ENCODE data around the gene RAET1G.

- TF ChIP-seq CTCF (IDR thresholded peaks at IDR 0.05; ENCODE audit: low read length) (no peak), EZH2 (optimal IDR thresholded peaks at IDR 0.05; ENCODE audit: low read depth, low read length) (no peak)
Measured at GRCh38 chr6:149867876-149868640, 54.9 kb downstream of the RAET1G start.

All from MM.1S (cell line).